GM21515 (cell line): ENCODE data around the gene PIEZO1.
A peak's percentile ranks its signal among the peaks of the same experiment; 100 is the strongest.

Experiments
- ATAC-seq: cut with Tn5 transposase; IDR thresholded peaks from one replicate; pipeline ENCODE4 v1.9.1; 2021; ENCODE audit not compliant: unreplicated experiment

The PIEZO1 gene

GRCh38 chr16:88817785-88818574 lies 33.0 kb upstream of the PIEZO1 start:
- no peak for ATAC-seq

GRCh38 chr16:88816736-88817535 lies 31.9 kb upstream of the PIEZO1 start:
- ATAC-seq, result no peak

GRCh38 chr16:88815901-88816589 lies 31.0 kb upstream of the PIEZO1 start:
- ATAC-seq, result no peak

- ATAC-seq, result no peak
These were observed 30.2 kb upstream of the PIEZO1 start for GRCh38 chr16:88815227-88815626.

GRCh38 chr16:88814144-88814502 lies 29.1 kb upstream of the PIEZO1 start:
- no peak for ATAC-seq

- no peak for ATAC-seq
These were observed 28.5 kb upstream of the PIEZO1 start for GRCh38 chr16:88813269-88814143.

- ATAC-seq, result no peak
These were observed 27.7 kb upstream of the PIEZO1 start for GRCh38 chr16:88812513-88813268.

GRCh38 chr16:88811769-88812512 lies 26.9 kb upstream of the PIEZO1 start, which contains the start of gene APRT:
TSS of gene APRT (minus strand) at chr16:88811928. CDS start at chr16:88811899, 29 bp downstream.
- peak; percentile 57 for ATAC-seq

GRCh38 chr16:88810912-88811768 lies 26.1 kb upstream of the PIEZO1 start:
- ATAC-seq, result peak; percentile 47

- ATAC-seq, result no peak
These were observed 25.3 kb upstream of the PIEZO1 start for GRCh38 chr16:88810166-88810911.

- ATAC-seq, result no peak
These were observed 24.7 kb upstream of the PIEZO1 start for GRCh38 chr16:88809676-88810165.

- ATAC-seq, result no peak
These were observed 24.2 kb upstream of the PIEZO1 start for GRCh38 chr16:88809068-88809675.

- ATAC-seq, result no peak
These were observed 22.8 kb upstream of the PIEZO1 start for GRCh38 chr16:88807626-88808453.

GRCh38 chr16:88807142-88807625 lies 22.2 kb upstream of the PIEZO1 start:
- ATAC-seq, result no peak

- ATAC-seq, result no peak
These were observed 21.6 kb upstream of the PIEZO1 start for GRCh38 chr16:88806491-88807111.
